Right kidney (tissue), 1 donor: ENCODE results near the gene GRAMD2A.

Experiments
- DNase-seq: peaks from one replicate; pipeline ENCODE4 v3.0.0-alpha.2; 2016

Gene GRAMD2A

DNA sequence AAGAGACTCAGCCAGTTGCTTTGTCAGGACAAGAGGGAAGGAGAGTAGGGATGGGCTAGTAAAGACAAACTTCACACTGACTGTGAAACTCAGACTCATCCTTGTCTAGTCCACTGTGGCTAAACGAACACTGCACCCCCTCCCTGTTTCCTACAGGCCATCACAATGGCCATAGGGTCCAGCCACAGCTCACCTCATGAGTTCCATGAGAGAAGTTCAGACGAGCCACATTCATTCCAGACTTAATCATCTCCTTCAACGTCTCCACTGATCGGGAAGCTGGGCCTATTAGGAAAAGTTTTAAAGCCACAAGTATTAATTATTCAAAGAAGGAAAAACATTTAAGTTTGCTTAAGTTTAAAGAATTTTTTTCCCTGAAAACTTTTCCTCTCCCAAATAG, 19.6 kb upstream of the GRAMD2A start:
- no peak for DNase-seq

DNA sequence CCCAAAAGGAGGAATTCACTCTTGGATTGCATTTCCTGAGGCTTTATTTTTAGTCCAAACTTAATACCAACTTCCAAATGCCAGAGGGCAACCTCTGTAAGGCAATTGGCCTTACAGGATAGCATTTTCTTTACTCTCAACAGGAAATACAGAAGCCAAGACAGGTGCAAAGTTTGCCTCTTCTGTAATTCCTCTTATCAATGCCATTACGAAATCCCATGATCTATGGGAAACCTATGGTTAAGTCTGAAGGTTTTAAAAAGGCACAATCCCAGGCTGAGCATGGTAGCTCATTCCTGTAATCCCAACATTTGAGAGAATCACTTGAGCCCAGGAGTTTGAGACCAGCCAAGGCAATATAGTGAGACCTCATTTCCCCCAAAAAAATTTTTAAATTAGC, 18.5 kb upstream of the GRAMD2A start:
- DNase-seq: no peak

DNA sequence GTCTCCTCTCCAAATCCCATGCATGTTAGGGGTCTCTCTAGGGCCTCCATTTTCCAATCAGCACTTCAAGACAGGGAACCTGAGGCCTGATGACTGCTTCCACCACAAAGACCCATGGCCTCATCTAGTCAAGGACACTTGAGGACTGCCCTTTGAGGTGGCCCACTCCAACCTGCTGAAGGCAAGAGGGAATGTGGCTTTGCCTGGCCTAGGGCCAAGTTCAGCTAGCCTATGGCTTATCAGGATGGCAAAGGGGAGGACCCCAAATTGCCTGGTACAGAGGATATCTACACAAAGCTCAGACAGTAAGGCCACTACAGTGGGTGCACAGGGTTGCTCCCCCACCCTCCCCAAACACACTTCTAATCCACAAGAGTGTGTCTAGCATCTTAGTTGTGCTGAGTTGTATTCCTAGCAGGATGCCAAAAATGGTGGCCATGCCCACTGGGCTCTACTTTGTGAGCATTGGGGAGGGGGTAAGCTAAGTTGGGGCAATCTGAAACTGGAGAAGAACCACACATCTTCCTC, 10.0 kb upstream of the GRAMD2A start:
- no peak for DNase-seq

DNA sequence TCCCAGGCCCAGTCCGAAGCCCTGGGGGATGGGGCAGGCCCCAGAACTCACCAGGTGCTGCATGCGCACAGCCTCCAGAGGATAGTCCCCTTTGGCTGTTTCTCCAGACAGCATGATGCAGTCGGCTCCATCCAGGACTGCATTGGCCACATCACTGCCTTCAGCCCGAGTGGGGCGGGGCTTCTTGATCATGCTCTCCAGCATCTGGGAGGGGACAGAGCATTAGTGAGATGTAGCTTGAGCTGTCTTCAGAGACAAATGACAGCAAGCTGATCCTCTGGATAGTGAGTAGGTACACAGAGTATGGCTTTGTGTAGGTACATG, 9.1 kb upstream of the GRAMD2A start:
- DNase-seq: no peak

DNA sequence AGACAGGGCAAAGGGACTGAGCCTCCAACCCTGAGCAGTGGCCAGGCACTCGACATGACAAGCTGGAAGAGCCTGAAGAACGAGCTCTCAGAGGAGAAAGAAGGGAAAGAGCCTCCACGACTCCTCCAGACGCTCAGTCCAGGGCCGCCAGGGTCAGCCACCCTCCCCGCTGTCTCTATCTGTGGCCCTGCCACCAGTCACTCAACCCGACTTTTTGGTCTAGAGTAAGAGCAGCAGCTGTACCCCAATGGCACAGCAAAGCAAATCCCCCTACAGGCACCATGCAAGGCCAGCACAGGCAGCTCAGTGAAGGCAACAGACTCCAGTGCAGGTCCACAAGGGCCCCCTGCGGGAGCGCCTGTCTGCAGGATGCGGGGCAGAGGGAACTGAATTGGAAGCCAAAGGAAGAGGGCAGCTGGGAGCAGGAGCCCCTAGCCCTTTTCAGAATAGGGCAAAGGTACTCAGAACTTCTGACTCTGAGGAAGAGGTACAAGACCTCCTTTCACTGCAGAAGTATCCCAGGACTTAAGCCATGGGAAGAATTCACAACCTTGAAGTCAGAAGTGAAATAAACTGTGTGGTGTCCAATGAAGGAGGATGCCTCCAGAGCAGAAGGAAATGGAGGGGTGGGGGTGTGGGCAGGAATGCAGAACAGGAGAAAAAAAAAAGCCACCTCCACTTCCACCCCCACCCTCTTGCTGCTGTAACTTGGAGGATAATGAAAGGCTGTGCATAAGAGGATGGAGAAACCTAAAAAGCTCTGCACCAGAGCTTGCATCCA, 8.5 kb upstream of the GRAMD2A start:
- no peak for DNase-seq

DNA sequence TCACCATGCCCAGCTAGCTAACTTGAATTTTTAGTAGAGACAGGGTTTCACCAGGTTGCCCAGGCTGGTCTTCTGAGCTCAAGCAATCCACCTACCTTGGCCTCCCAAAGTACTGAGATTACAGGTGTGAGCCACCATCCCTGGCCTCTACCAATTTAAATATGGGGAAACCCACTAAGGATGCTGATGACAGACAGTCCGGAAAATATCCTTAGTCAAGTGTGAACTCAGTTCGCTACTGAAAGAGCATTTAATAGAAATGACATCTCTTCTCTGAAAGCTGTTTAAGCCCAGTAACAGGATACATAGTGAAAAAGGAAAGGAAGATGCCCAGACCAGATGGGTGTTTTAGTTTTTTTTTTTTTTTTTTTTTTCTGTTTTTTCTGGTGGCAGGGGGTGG, 7.7 kb upstream of the GRAMD2A start:
- no peak for DNase-seq

DNA sequence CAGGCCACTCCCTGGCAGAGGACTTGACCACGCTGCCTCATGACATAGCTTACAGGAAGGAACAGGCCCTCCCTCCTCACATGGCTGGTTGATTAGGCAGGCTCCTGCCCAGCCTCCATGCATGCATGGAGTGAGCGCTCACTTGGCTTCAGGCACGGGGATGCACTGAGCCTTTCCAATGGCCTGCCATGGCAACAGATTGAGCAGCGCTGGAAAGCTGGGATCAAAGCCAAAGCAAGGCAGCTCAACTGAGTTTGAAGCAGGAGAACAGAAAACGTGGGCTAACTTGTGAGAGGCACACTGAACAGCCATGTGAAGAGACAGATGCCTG, 5.9 kb upstream of the GRAMD2A start:
- DNase-seq: no peak

DNA sequence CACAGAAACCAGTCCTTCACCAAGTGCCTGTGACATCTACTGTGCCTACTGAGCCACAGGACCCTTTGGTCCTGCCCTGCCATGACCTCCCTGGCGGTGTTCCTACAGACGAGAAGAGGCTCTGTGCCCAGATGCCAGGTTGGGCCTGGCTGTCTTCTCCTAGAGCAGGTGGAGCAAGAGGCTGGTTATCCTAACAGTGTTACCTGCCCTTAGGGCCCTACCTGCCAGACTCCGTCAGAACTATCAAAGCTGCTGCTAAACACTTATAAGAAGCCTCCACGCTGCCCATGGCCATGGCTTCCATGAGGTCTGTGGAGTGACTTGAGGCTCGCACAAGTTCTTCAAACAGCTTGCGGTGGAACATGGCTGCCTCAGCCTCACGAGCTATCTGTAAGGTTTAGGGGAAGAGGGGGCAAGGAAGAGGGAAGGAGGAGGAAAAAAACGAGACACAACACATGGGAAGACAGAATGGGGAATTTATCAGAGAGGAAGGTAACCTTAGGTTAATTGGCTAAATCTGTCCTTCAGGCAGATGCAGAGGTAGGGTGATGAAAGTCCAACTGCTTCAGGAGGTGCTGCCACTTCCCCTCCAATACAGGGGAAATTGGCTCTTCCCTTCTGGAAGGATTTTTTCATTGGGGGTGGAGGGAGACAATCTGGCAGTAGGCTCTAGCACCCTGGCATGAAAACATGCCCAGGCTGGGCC, 5.4 kb upstream of the GRAMD2A start:
- no peak for DNase-seq

DNA sequence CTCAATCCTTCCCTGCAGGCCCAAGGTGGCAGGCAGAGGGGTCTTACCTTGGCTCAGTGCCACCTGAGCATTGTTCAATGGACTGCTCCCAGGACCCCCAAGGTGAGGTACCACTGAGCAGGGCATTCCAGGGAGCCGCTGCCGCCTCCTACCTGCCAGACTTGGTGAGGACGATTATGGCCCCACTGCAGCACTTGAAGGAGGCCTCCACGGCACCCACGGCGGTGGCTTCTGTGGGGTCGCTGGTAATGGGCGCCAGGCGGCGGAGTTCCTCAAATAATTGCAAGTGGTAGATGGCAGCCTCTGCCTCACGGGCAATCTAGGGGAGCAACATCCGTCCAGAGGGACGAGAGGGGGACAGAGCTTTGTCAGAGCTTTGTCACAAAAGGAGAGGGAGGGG, 4.7 kb upstream of the GRAMD2A start:
- no peak for DNase-seq

DNA sequence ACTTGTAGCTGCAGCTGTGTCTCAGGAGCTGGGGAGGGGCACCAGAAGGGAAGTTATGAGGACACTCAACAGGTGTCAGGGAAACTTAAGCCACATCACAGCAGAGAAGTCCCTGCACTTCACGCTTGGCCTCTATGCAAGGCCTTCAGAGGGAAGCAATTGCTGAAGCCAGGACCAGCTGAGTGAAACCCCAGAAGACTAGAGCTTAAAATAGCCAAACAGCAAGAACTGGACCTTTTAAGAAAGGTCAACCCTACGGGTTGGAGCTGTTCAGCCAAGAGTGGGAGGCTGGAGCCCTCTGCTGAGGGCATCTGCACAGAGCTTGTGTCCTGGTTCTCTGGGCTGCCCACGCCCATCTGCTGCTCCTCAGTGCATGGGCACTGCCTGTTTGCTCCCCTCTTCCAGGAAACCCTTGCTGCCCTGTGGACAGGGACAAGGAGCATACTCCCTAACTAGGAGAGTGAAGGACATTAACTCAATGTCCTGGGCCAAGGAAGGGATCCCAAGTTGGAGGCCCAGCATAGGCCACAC, 3.9 kb upstream of the GRAMD2A start:
- no peak for DNase-seq

DNA sequence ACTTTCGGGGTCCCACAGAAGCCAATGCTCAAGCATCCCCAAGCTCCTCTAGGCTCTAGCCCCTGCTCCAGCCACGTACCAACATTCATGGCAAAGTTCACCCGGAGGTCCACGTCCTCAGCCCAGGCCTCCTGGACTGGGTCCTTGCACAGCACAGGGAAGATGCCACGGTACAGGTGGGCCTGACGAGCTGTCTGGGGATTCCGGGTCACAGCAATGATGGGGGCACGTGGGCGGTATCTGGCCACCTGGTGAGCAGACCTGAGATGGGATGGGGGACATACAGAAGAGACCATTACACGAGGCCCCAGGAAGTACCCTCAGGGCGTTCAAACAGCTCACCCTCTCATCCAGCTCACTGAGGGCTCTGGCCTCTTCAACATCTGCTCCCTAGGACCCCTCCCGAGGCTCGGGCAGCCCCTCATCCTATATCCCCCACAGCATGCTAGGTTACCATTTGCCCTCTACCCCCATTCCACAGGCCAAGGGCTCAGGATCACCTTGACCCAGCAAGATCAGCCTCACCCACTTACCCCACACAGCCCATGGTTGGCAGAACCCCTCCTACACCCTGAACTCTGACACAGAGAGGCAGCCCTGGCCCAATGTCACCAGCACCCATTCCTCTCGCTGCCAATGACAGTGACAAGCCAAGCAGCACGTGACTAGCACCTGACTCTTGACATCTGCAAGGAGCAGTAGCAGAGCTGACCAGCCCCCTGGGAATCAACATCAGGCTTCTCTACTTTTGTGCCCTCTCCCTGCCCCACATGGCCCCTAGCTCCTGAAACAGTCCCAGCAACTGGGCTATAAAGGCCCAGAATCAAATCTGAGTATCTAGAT, 3.0 kb upstream of the GRAMD2A start:
- no peak for DNase-seq

DNA sequence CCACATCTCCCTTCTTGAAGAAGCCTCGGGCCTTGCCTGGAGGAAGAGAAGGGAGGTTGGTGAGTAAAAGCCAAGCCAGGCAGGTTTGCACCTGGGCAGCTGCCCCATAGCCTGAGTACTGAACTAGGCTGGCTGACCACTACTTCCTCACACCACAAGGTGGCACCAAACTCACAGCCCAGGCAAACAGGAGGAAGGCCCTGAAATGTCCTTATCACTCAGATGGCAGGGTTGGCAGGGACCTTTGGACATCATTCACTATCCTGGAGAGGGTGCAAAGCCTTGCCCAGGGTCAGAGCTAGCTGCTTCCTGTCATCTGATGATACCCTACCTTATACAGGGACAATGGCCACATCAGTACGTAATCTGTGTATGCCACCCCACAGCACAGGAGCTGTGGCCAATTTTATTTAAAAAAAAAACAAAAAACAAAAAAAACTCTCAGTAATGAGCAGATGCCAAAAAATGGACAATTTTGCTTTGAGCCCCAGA, 2.2 kb upstream of the GRAMD2A start:
- no peak for DNase-seq

DNA sequence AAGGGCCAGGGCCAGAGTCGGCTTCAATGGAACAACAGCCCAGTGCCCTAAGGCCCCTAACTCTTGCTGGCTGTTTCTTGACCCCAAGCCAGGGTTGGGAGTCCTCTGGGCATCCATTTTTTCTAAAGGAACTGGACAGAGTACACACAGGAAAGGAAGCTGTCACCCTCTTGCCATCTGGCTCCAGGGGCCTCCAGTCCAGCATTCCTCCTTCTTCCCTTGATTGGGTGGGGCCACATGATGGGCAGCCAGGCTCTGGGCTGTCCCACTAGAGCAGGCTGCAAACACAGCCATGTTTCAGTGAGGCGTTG, 1.6 kb upstream of the GRAMD2A start:
- no peak for DNase-seq

DNA sequence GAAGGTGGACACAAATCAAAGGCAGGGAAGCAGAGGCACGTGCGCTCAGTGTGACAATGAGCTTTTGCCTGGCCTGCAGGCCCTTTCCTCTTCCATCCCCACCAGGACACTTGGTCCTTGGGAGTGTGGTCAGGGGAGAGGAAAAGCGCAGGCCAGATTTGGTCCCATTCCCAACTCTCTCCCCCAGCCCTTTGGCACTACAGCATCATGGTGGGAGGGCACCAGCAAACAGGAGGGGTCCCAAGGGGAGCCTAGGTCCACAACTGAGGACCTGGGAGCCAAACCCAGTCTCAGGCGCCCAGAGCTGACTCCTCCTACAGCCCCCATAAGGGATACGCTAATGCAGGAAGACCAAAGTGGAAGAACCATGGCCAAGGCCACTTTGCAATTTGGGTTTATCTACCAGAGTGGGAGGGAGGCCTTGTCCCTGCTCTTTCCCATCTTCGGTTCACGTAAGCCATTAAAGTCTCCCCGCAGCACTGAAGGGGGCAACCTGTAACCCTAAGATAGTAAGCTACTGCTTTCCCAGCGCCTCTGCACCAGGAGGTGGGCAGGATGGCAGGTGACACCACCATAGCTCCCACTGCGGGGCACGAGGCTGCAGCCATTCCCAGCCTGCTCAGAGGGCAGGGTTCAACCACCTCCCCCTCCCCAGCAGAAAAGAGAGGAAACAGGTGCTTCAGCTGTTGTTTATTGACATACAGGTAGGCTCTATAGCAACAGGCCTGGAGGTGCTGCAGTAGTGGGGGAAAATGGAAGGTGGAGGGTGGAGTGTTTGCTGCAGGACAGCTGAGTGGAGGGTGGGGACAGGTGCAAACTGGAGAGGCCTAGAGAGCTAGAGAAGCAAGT, 993 bp upstream of the GRAMD2A start:
- DNase-seq: no peak

DNA sequence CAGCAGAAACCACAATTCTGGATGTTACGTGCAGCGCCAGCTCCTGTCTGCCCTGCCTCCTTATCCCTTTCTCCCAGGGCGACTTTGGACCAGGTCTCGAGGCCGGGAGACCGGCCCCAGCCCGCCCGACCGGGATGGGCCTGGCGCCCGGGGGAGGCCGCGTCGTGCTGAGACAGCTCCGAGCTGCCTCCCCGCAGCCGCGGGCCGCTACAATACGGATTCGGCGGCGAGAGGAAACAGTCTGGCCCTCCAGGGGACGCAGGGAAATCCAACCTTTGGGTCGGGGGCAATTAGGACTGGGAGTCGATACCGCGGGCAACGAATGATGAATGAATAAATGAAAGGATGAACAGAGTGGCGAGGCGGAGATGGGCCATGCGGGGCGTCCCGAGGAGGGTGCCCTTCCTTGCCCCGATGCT, 537 bp downstream of the GRAMD2A start:
- peak; percentile 67 for DNase-seq

DNA sequence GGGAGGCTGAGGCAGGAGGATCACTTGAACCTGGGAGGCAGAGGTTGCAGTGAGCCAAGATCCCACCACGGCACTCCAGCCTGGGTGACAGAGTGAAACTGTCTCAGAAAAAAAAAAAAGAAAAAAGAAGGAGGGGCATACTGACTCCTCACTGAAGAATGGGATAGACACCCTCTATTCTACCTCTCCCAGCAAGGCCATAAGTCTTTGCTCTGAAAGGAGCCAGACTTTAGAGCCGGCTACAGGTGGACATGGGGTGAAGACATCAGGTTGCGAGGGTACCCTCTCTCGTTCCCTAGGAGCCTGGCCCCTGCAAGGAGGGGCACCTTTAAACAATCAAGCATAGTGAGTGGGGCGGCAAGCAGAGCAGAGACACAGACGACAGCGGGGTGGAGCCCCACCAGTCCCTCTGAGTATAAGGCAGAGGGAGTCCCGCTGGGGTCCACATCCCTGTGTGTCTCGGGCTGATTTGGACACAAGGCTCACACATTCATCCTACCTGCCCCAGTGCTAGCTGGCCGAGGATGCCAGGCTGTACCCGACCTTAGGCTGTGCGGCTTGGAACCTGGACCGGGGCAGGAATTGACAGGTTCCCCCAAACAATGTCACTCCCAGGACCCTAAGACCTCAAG, 1.1 kb downstream of the GRAMD2A start:
- no peak for DNase-seq

DNA sequence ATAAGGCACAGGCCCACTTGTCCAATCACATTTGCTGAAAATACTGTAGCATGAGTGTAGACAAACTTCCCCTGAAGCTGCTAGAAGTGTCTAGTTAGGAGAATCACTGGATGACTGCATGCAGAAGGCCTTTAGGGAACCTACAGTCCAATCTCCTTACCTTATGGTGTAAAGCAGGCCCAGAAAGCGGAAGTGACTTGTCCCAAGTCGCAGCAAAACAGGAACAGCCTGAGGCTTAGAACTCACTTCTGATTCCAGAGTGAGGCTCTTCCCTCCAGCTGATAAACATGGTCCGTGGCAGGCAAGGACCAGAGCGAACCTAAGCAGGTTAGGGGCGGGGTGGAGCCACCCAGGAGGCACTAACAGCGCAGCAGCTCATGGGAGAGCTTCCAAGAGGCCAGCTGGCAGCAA, 2.5 kb downstream of the GRAMD2A start:
- DNase-seq: no peak

DNA sequence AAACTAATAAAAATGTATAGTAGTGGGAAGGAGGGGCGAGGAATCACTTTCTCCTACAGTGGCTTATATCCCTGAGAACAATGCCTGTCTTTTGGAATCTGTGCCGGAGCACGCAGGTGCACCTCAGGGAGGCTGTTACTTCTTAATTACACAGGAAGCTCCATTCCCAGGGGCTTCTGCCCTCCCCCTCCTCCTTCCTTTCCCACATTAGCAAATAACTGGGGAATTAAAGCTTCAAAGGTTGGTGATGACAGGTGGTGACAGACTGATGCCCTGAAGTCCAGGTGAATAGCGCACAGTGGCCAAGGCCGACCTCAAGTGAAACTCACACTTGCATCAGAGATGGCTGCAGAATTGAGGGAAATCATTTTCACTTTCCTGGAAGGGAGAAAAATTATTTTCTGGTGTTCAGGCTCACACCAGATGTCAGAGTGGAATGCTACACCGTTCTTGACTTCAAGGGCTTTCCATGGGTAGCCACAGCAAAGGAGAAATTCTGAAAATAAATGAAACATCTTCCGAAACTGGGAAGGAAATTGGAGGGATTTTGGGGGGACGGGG, 3.7 kb downstream of the GRAMD2A start:
- no peak for DNase-seq

DNA sequence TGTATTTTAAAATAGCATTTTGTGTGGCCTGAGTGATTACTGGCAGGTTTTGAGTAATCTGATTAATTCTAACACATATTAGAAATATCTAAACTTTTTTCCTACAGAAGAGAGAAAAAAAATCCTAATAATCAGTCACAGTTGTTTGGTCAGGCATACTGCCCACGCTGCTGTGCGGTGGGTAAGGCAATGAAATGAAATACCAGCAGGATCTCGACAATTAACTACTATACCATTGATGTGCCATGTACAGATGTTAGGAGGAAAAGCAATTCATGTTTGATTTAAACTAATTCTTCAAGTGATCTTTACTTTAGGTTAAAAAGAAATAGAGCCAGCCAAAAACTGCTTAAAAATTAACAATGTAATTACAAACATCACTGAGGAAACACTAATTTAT, 5.2 kb downstream of the GRAMD2A start:
- DNase-seq: no peak

DNA sequence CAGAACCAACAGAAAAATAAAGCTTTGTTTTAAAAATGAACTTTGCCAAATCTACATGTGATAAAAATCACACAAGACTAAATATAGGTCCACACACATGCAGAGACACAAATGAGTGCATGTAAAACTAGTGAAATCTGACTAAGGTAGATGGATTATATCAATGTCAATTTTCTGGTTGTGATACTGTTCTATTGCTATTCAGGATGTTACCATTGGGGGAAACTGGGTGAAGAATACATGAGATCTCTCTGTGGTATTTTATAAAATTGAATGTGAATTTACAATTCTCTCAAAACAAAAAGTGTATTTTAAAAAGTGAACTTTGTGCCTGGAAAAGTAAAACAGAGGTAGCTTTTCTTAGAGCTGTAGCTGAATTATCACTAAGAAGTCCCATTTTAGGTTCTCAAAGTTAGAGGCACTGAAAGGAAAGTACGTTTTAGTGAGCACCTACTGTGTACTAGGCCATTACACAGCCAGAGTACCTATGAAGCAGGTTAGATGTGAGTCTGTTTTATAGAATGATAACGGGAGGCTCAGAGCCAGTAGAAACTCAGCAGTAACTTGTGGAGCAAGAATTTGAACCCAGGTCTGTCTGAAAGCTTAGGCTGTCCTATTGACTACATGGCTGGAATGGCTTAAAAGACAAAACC, 8.2 kb downstream of the GRAMD2A start:
- no peak for DNase-seq
